Mesendoderm (in vitro differentiated cells): ENCODE measurements around the gene TMEM17.
A peak's percentile ranks its signal among the peaks of the same experiment; 100 is the strongest.

Experiments
- DNase-seq: peaks from one replicate; pipeline ENCODE4 v3.0.0; 2013
- H2AK5ac ChIP-seq: 2 replicates; pipeline ENCODE4 v1.6.1; 2013; ENCODE audit warnings: low read length, inconsistent platforms
- H2BK120ac ChIP-seq: 2 replicates; pipeline ENCODE4 v1.6.1; 2013; ENCODE audit warnings: low read depth, mild to moderate bottlenecking, low read length, moderate library complexity, mixed read lengths
- H2BK15ac ChIP-seq: replicated peaks from 2 replicates; pipeline ENCODE4 v1.6.1; 2013; ENCODE audit warnings: low read depth, mild to moderate bottlenecking, moderate library complexity
- H2BK5ac ChIP-seq: 2 replicates; pipeline ENCODE4 v1.6.1; 2013; ENCODE audit warnings: low read length, inconsistent platforms
- H3K18ac ChIP-seq: 2 replicates; pipeline ENCODE4 v1.6.1; 2013; ENCODE audit warnings: mild to moderate bottlenecking, low read length, mixed read lengths
- H3K23ac ChIP-seq: one replicate; pipeline ENCODE4 v1.6.1; 2013; ENCODE audit warnings: low read length
- H3K27ac ChIP-seq: 2 replicates; pipeline ENCODE4 v1.5.1; 2013; ENCODE audit warnings: low read depth, mild to moderate bottlenecking, inconsistent platforms, low read length, moderate library complexity
- H3K27me3 ChIP-seq: 2 replicates; pipeline ENCODE4 v1.6.1; 2013; ENCODE audit warnings: low read length, control low read depth, mild to moderate bottlenecking, inconsistent platforms; ENCODE audit not compliant: insufficient read depth, poor library complexity
- H3K36me3 ChIP-seq: 2 replicates; pipeline ENCODE4 v1.6.1; 2013; ENCODE audit warnings: low read length, inconsistent platforms; ENCODE audit not compliant: control insufficient read depth, insufficient read depth
- H3K4ac ChIP-seq: one replicate; pipeline ENCODE4 v1.6.1; 2013; ENCODE audit warnings: low read depth, mild to moderate bottlenecking, low read length, moderate library complexity
- H3K4me1 ChIP-seq: 2 replicates; pipeline ENCODE4 v1.6.1; 2013; ENCODE audit warnings: low read depth, low read length, inconsistent platforms; ENCODE audit not compliant: control insufficient read depth
- H3K4me2 ChIP-seq: 2 replicates; pipeline ENCODE4 v1.6.1; 2013; ENCODE audit warnings: low read length
- H3K4me3 ChIP-seq: 2 replicates; pipeline ENCODE4 v1.5.1; 2013; ENCODE audit warnings: mild to moderate bottlenecking, low read length
- H3K56ac ChIP-seq: one replicate; pipeline ENCODE4 v1.6.1; 2013; ENCODE audit warnings: low read length
- H3K79me1 ChIP-seq: 2 replicates; pipeline ENCODE4 v1.6.1; 2013; ENCODE audit warnings: low read length, inconsistent platforms
- H3K79me2 ChIP-seq: 2 replicates; pipeline ENCODE4 v1.6.1; 2013; ENCODE audit warnings: mild to moderate bottlenecking, low read length; ENCODE audit not compliant: control insufficient read depth, insufficient read depth
- H3K9ac ChIP-seq: 2 replicates; pipeline ENCODE4 v1.6.1; 2013; ENCODE audit warnings: low read length, inconsistent platforms
- H4K5ac ChIP-seq: one replicate; pipeline ENCODE4 v1.6.1; 2013; ENCODE audit warnings: low read length
- H4K8ac ChIP-seq: one replicate; pipeline ENCODE4 v1.6.1; 2013; ENCODE audit warnings: low read depth, mild to moderate bottlenecking, control low read depth, low read length, moderate library complexity
- WGBS: extraction: QIAGEN DNeasy Blood & Tissue Kit; methylation state at CpG from one replicate; pipeline ENCODE4 v1.1.7; 2013; ENCODE audit warnings: low lambda C conversion rate, missing lambda C conversion rate; ENCODE audit not compliant: insufficient coverage; ENCODE audit errors: extremely low coverage; 5-methylcytosine and 5-hydroxymethylcytosine counted together

Gene TMEM17

GRCh38 chr2:62540408-62541168 lies 34.6 kb upstream of the TMEM17 start:
- H3K56ac ChIP-seq: no peak overlapping the region
- H4K8ac ChIP-seq: no peak overlapping the region
- no peaks in the 10 kb centered on the region for H3K4me1 ChIP-seq
- H3K4me2 ChIP-seq: no peak overlapping the region
- H4K5ac ChIP-seq: no peak overlapping the region
- H3K36me3 ChIP-seq: no peaks in the 10 kb centered on the region
- no peak overlapping the region for H3K9ac ChIP-seq
- H3K79me1 ChIP-seq: no peaks in the 10 kb centered on the region
- H3K79me2 ChIP-seq: no peaks in the 10 kb centered on the region
- no peak overlapping the region for H2BK15ac ChIP-seq
- H3K23ac ChIP-seq: no peak overlapping the region
- H2AK5ac ChIP-seq: no peak overlapping the region
- no CpG with 5 or more reads among the region's 5 CpGs for WGBS
- H3K18ac ChIP-seq: no peak overlapping the region
- H3K4me3 ChIP-seq: no peak overlapping the region
- DNase-seq: no peak
- H3K4ac ChIP-seq: no peak overlapping the region
- H2BK5ac ChIP-seq: no peak overlapping the region
- H2BK120ac ChIP-seq: no peak overlapping the region
- H3K27me3 ChIP-seq: no peaks in the 10 kb centered on the region
- no peak overlapping the region for H3K27ac ChIP-seq

- no peaks in the 10 kb centered on the region for H3K79me2 ChIP-seq
- no peak overlapping the region for H3K56ac ChIP-seq
- H3K23ac ChIP-seq: no peak overlapping the region
- no peak overlapping the region for H3K9ac ChIP-seq
- no peaks in the 10 kb centered on the region for H3K36me3 ChIP-seq
- no peak overlapping the region for H3K4me2 ChIP-seq
- no peak overlapping the region for H3K4ac ChIP-seq
- H2BK5ac ChIP-seq: no peak overlapping the region
- no peaks in the 10 kb centered on the region for H3K79me1 ChIP-seq
- H3K4me3 ChIP-seq: no peak overlapping the region
- peak overlapping the region; percentile 40 for H2AK5ac ChIP-seq
- H2BK120ac ChIP-seq: no peak overlapping the region
- H3K4me1 ChIP-seq: no peaks in the 10 kb centered on the region
- no peak overlapping the region for H4K8ac ChIP-seq
- H3K27me3 ChIP-seq: no peaks in the 10 kb centered on the region
- H3K27ac ChIP-seq: no peak overlapping the region
- no peak for DNase-seq
- H4K5ac ChIP-seq: no peak overlapping the region
- no peak overlapping the region for H3K18ac ChIP-seq
- H2BK15ac ChIP-seq: no peak overlapping the region
Measured at GRCh38 chr2:62539606-62540407, 33.8 kb upstream of the TMEM17 start.

GRCh38 chr2:62538756-62539155 lies 32.8 kb upstream of the TMEM17 start:
- H3K4me3 ChIP-seq: no peak overlapping the region
- H3K18ac ChIP-seq: no peak overlapping the region
- H3K27me3 ChIP-seq: no peaks in the 10 kb centered on the region
- H4K5ac ChIP-seq: no peak overlapping the region
- H3K23ac ChIP-seq: no peak overlapping the region
- H2AK5ac ChIP-seq: no peak overlapping the region
- H3K4me1 ChIP-seq: no peaks in the 10 kb centered on the region
- WGBS: no CpG with 5 or more reads among the region's 1 CpG
- no peak overlapping the region for H3K27ac ChIP-seq
- H3K9ac ChIP-seq: no peak overlapping the region
- no peak overlapping the region for H3K4ac ChIP-seq
- H3K4me2 ChIP-seq: no peak overlapping the region
- no peaks in the 10 kb centered on the region for H3K36me3 ChIP-seq
- no peaks in the 10 kb centered on the region for H3K79me2 ChIP-seq
- no peak overlapping the region for H2BK120ac ChIP-seq
- no peak overlapping the region for H2BK5ac ChIP-seq
- DNase-seq: no peak
- H2BK15ac ChIP-seq: no peak overlapping the region
- no peak overlapping the region for H3K56ac ChIP-seq
- H4K8ac ChIP-seq: no peak overlapping the region
- no peaks in the 10 kb centered on the region for H3K79me1 ChIP-seq

GRCh38 chr2:62537814-62538213 lies 31.8 kb upstream of the TMEM17 start:
- Histone ChIP-seq H3K79me2 (no peaks in the 10 kb centered on the region), H2BK5ac (no peak overlapping the region)

GRCh38 chr2:62536873-62537547 lies 31.0 kb upstream of the TMEM17 start:
- Histone ChIP-seq H4K8ac (no peak overlapping the region), H3K27me3 (no peaks in the 10 kb centered on the region), H3K4me2 (no peak overlapping the region), H3K4me1 (no peaks in the 10 kb centered on the region), H3K79me1 (no peaks in the 10 kb centered on the region), H3K56ac (no peak overlapping the region), H3K36me3 (no peaks in the 10 kb centered on the region), H3K23ac (no peak overlapping the region), H3K27ac (no peak overlapping the region), H3K4ac (no peak overlapping the region), H2BK15ac (no peak overlapping the region), H3K79me2 (no peaks in the 10 kb centered on the region), H2AK5ac (no peak overlapping the region), H3K9ac (no peak overlapping the region), H3K18ac (no peak overlapping the region), H4K5ac (no peak overlapping the region), H2BK5ac (no peak overlapping the region), H3K4me3 (no peak overlapping the region), H2BK120ac (no peak overlapping the region)
- WGBS: no CpG with 5 or more reads among the region's 7 CpGs
- DNase-seq: peak; percentile 44

More at GRCh38 chr2:62537814-62538213, 31.8 kb upstream of the TMEM17 start:
- WGBS: no CpG with 5 or more reads among the region's 8 CpGs
- Histone ChIP-seq H3K4ac (no peak overlapping the region), H2BK120ac (no peak overlapping the region), H3K23ac (no peak overlapping the region), H4K5ac (no peak overlapping the region), H3K4me2 (no peak overlapping the region), H3K27me3 (no peaks in the 10 kb centered on the region), H3K4me1 (no peaks in the 10 kb centered on the region), H2BK15ac (no peak overlapping the region), H3K36me3 (no peaks in the 10 kb centered on the region), H3K56ac (no peak overlapping the region), H2AK5ac (no peak overlapping the region), H4K8ac (no peak overlapping the region), H3K18ac (no peak overlapping the region), H3K4me3 (no peak overlapping the region), H3K27ac (no peak overlapping the region), H3K9ac (no peak overlapping the region), H3K79me1 (no peaks in the 10 kb centered on the region)
- no peak for DNase-seq
